Testis (tissue), 3 donors: ENCODE results near the gene ELF1. TPM values are rescaled to one million over a fixed set of nuclear protein-coding genes. Genes with fewer than 3 reads are reported as not detected.

Experiments used
- DNase-seq: peaks from one replicate; pipeline ENCODE4 v3.0.0-alpha.2; 2019
- H3K27ac ChIP-seq, 2 donors: fragments of 200-600 bp; sonication (generic); one replicate each; pipeline ENCODE4 v1.5.1; 2019
- H3K27me3 ChIP-seq: fragments of 200-600 bp; sonication (generic); one replicate; pipeline ENCODE4 v1.5.1; 2019
- H3K36me3 ChIP-seq: fragments of 200-600 bp; sonication (generic); one replicate; pipeline ENCODE4 v1.5.1; 2017; ENCODE audit warnings: low read depth; ENCODE audit errors: missing control alignments
- H3K4me1 ChIP-seq: fragments of 200-600 bp; sonication (generic); one replicate; pipeline ENCODE4 v1.5.1; 2019
- H3K4me3 ChIP-seq, 2 donors: fragments of 200-600 bp; sonication (generic); one replicate each; pipeline ENCODE4 v1.5.1; 2017 to 2019
- H3K9me3 ChIP-seq: fragments of 200-600 bp; sonication (generic); one replicate; pipeline ENCODE4 v1.5.1; 2017
- CTCF ChIP-seq, 3 experiments: fragments of 450-650 bp in 2 of 3; fragments of 200-600 bp in 1 of 3; sonication (generic) in 1 of 3; IDR thresholded peaks; one replicate each; pipeline ENCODE4 v1.5.1; 2016 to 2019; ENCODE audit warnings: antibody characterized with exemption in 3 of 3, mild to moderate bottlenecking in 2 of 3, moderate library complexity in 1 of 3
- POLR2A ChIP-seq: fragments of 450-650 bp; IDR thresholded peaks from one replicate; pipeline ENCODE4 v1.6.1; 2017; ENCODE audit warnings: antibody characterized with exemption, mild to moderate bottlenecking, moderate library complexity
- WGBS, 2 donors: methylation state at CpG; one replicate each; pipeline ENCODE4 v1.1.5; 2018; 5-methylcytosine and 5-hydroxymethylcytosine counted together
- intact Hi-C: fragments of 100-400 bp; cut with DNase I; formaldehyde crosslinking; loops from one replicate; pipeline ENCODE4 v1.15.1; 2023; ENCODE audit warnings: low total_unique reads
- polyA plus RNA-seq: library from polyadenylated mRNA; stranded (reverse); fragments of 350-450 nt; fragmentation: Illumina TruSeq; extraction: RNeasy Lipid Tissue Mini Kit (QIAGEN cat#74804); gene quantifications from one replicate; pipeline ENCODE4 v1.2.3, GENCODE V29; 2014; ENCODE audit warnings: low read depth, low replicate concordance; ENCODE audit not compliant: insufficient read depth
- total RNA-seq, 2 donors: library from RNA; depleted of rRNA; stranded (reverse); fragments of >200 nt; gene quantifications; one replicate each; pipeline ENCODE4 v1.2.3, GENCODE V29; 2016

The ELF1 gene
- total and polyA plus RNA-seq, 3 donors from 2014 or later: 32.8 to 67.5 (median 54.8) TPM

DNA sequence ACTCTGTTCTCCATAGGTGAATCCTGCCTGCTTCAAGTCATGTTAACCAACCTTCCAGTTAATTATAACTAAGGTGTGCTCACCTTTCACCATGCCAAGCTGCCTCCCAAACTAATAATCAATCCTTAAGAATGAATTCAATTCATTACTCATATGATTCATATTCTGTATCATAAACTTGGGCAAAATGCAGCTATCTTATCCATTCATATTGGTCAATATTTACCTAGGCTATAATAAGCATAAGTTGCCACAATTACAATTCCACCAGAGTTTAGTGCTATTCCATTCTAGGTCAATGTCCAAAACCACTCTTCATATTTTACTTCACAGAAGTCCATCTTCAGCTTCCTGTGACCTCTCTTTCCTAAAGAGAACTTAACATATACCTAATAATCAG, 13.4 kb downstream of the ELF1 start:
- no peak overlapping the region for H3K27ac ChIP-seq
- no peaks in the 10 kb centered on the region for H3K27me3 ChIP-seq
- H3K9me3 ChIP-seq: no peaks in the 10 kb centered on the region
- H3K4me1 ChIP-seq: no peaks in the 10 kb centered on the region
- intact Hi-C loops: no loop called here
- no peaks in the 10 kb centered on the region for H3K36me3 ChIP-seq
- no peak overlapping the region for H3K4me3 ChIP-seq
- TF ChIP-seq CTCF (IDR thresholded peaks at IDR 0.05) (no peak), POLR2A (no peak)
- DNase-seq: no peak

DNA sequence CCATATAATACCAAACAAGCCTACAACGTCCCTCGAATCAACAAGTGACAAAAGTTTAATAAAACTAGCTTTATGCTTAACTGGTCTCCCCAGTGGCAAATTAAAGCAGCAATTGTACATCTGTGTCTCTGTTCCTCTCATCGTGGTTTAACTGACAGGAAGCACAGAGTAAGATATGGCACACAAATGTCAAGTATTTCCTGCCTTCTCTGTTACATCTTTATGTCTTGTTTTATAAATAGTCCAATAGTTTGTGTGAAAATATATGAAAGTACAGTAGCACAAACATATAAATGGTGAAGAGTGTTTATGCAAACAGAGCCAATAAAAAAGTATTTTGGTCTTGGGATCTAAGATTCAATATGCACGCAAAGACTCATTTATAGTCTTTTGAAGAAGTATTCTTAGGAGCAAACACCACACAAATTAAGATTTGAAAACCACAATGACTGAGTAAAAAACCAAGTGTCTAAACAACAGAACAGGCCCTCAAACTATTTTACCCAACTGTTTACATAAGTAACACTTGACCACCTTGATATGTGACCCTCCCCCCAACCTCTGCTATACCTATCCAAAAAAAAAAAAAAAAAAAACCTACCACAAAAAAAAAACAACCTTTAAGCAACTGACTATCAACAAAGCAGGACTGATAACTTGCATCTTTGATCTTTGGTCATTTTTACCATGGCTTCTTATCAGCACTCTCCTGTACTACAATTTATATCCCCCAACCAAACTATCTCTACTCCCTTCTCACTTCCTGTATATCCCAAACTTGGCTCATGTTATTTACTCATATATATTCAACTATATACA, 14.0 kb downstream of the ELF1 start:
- no peaks in the 10 kb centered on the region for H3K4me1 ChIP-seq
- no peak overlapping the region for H3K27ac ChIP-seq
- TF ChIP-seq POLR2A: no peak
- no peak for TF ChIP-seq CTCF (IDR thresholded peaks at IDR 0.05)
- intact Hi-C loops: no loop called here
- 65 to 73% methylated on average over 4 of the region's 4 CpGs for WGBS, 2 donors
- H3K36me3 ChIP-seq: no peaks in the 10 kb centered on the region
- H3K9me3 ChIP-seq: no peaks in the 10 kb centered on the region
- no peak for DNase-seq
- no peak overlapping the region for H3K4me3 ChIP-seq
- H3K27me3 ChIP-seq: no peaks in the 10 kb centered on the region

GRCh38 chr13:41002606-41003005, 16.5 kb downstream of the ELF1 start:
- DNase-seq: no peak
- H3K36me3 ChIP-seq: no peaks in the 10 kb centered on the region
- H3K27me3 ChIP-seq: no peaks in the 10 kb centered on the region
- intact Hi-C loops: no loop called here
- H3K27ac ChIP-seq: no peak overlapping the region
- no peaks in the 10 kb centered on the region for H3K9me3 ChIP-seq
- H3K4me3 ChIP-seq: no peak overlapping the region
- WGBS, 2 donors: 89 to 92% methylated on average over 2 of the region's 2 CpGs
- TF ChIP-seq POLR2A (no peak), CTCF (IDR thresholded peaks at IDR 0.05) (no peak)
- no peaks in the 10 kb centered on the region for H3K4me1 ChIP-seq

- intact Hi-C loops: no loop called here
- no peaks in the 10 kb centered on the region for H3K4me1 ChIP-seq
- WGBS, 2 donors: 71 to 79% methylated on average over 5 of the region's 5 CpGs
These were observed 17.4 kb downstream of the ELF1 start for GRCh38 chr13:41001695-41002094.

More at GRCh38 chr13:41001695-41002094, 17.4 kb downstream of the ELF1 start:
- no peaks in the 10 kb centered on the region for H3K27me3 ChIP-seq
- H3K9me3 ChIP-seq: no peaks in the 10 kb centered on the region
- no peak for DNase-seq
- peak overlapping the region in 1 of 2 donors; percentile 60 for H3K27ac ChIP-seq
- TF ChIP-seq POLR2A (no peak), CTCF (IDR thresholded peaks at IDR 0.05) (no peak)
- H3K4me3 ChIP-seq: no peak overlapping the region
- H3K36me3 ChIP-seq: no peaks in the 10 kb centered on the region
